ENCODE data around the gene CC2D2B.
A peak's percentile ranks its signal among the peaks of the same experiment; 100 is the strongest.

CC2D2B gene

DNA sequence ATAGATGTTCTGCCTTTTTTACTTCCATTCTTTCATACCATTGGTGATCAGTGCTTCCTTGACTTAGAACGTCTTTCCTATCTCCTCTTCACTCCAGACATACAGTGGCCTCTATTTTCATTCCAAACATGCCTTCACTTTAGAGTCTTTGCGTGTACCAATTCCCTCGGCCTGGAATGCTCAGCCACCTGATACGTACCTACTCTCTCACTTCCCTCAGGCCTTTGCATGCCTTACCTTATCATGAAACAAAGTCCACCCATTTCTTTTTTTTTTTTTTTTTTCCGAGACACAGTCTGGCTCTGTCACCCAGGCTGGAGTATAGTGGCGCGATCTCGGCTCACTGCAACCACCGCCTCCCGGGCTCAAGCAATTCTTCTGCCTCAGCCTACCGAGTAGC lies 133.4 kb downstream of the CC2D2B start:
- no peaks in the 10 kb centered on the region for H3K9me3 ChIP-seq (ENCODE audit: insufficient read depth, low read length)
- TF ChIP-seq, protein P1, sequence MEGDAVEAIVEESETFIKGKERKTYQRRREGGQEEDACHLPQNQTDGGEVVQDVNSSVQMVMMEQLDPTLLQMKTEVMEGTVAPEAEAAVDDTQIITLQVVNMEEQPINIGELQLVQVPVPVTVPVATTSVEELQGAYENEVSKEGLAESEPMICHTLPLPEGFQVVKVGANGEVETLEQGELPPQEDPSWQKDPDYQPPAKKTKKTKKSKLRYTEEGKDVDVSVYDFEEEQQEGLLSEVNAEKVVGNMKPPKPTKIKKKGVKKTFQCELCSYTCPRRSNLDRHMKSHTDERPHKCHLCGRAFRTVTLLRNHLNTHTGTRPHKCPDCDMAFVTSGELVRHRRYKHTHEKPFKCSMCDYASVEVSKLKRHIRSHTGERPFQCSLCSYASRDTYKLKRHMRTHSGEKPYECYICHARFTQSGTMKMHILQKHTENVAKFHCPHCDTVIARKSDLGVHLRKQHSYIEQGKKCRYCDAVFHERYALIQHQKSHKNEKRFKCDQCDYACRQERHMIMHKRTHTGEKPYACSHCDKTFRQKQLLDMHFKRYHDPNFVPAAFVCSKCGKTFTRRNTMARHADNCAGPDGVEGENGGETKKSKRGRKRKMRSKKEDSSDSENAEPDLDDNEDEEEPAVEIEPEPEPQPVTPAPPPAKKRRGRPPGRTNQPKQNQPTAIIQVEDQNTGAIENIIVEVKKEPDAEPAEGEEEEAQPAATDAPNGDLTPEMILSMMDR (IDR thresholded peaks at IDR 0.05; ENCODE audit: low read depth, low read length): no peak
- no peak for TF ChIP-seq EZH2phosphoT487 (IDR thresholded peaks at IDR 0.05; ENCODE audit: low read depth)
- no peak overlapping the region for H3K9ac ChIP-seq (ENCODE audit: low read length)
- peaks cover 13% of the 10 kb centered on the region for H3K4me1 ChIP-seq (ENCODE audit: low read length)
- H3K36me3 ChIP-seq (replicated peaks; ENCODE audit: low read depth, low read length): peaks cover 2% of the 10 kb centered on the region
- peaks cover 28% of the 10 kb centered on the region for H3K79me2 ChIP-seq (ENCODE audit: low read length)
- no peak overlapping the region for H3K27ac ChIP-seq (ENCODE audit: low read length)
- H3K27me3 ChIP-seq (ENCODE audit: low read depth, low read length): no peaks in the 10 kb centered on the region
- H2AFZ ChIP-seq (ENCODE audit: low read depth, low read length): no peak overlapping the region
- no peaks in the 10 kb centered on the region for H4K20me1 ChIP-seq (ENCODE audit: insufficient read depth, low read length)
- no peak overlapping the region for H3K4me2 ChIP-seq (ENCODE audit: low read length)
- H3K4me3 ChIP-seq (ENCODE audit: low read length): no peak overlapping the region

DNA sequence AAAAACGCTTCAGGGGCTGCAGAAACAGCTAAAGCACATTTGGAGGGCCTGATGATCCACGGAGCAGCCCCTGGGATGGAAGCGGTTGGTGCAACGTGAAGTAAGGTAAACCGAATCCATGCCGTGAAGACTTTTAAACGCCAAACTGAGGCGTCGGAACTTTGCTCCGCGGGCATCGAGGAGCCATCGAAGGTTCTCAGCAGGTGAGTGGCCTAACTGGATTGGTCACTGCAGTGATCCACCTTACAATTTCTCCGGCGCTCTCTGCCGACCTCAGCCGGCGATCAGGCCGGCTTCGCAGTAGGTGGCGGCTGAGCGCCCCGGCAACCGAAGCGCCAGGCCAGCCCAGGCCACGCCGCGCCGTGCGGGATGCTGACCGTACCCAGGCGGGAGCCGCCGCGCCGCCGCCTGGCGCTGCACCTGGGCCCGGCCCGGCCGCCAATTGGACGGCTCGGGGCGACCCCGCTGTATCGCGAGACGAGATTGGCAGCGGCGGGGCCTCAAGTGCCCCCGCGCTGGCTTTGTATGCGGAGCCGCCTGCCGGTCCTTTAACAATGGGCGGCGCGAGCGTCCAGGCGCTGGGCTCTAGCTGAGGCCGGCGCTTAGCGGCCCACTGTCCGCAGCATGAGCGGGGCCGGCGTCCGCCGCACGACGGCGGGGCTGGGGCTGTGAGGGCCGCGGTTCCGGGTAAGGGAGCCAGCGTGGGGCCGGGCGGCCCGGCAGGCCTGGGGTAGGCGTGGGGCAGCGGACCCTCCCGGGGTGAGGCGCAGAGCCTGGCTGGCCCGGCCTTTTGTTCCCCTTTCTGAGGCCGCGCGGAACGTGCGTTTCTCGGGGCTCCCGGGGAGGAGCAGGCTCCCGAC lies 135.5 kb downstream of the CC2D2B start, which contains the start of gene CCNJ:
Gene CCNJ (plus strand): TSS at position 551 of the 860 bp plus-strand sequence. CDS start 811 bp downstream, outside the sequence.
- H3K79me2 ChIP-seq (ENCODE audit: low read length): peaks cover 49% of the 10 kb centered on the region

DNA sequence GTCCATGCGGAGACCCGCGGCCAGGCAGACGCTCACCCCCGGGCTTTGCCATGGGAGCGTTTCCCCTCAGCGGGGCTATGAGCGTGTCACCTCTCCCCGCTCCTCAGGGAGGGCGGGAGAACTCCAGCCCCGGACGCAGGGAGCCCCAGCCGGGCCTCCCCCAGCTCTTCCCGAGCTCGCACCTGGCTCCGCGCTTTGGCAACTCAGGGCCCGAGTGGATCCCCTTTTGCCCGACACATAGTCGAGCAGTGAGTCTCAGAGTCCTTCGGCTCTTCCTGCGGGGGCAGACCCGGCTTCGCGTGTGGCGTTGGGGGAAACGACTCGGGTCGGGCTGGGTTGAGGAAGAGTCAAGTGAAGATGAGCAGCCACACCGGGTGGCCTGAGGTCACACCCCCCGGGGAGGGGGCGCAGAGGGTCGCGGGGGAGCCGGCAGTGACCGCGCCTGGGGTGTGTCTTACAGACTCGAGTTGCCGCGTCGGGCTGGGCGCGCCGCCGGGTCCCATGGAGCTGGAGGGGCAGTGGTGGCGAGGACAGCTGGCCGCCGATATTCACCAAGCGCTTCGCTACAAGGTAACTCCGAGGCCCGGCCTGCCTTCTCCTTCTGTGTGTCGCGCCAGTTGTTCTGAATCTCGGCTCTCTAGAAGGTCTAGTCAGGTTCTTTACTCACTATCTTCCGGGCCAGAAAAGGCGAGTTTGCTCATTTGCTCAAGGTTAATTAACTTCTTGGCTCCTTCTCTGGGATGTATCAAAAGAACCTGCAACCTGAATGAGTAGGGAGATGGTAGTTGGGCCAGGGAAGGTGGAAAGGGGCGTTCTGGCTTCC lies 136.3 kb downstream of the CC2D2B start:
- Histone ChIP-seq H3K36me3 (replicated peaks; ENCODE audit: low read depth, low read length) (peaks cover 15% of the 10 kb centered on the region), H3K9ac (ENCODE audit: low read length) (peak overlapping the region; percentile 79), H4K20me1 (ENCODE audit: insufficient read depth, low read length) (peaks cover 3% of the 10 kb centered on the region; the same call in 1 of the 2 replicates), H3K4me3 (ENCODE audit: low read length) (peak overlapping the region; percentile 85), H2AFZ (ENCODE audit: low read depth, low read length) (no peak overlapping the region), H3K79me2 (ENCODE audit: low read length) (peaks cover 57% of the 10 kb centered on the region), H3K9me3 (ENCODE audit: insufficient read depth, low read length) (no peaks in the 10 kb centered on the region), H3K4me2 (ENCODE audit: low read length) (peak overlapping the region; percentile 86), H3K4me1 (ENCODE audit: low read length) (peaks cover 18% of the 10 kb centered on the region), H3K27ac (ENCODE audit: low read length) (peak overlapping the region; percentile 20), H3K27me3 (ENCODE audit: low read depth, low read length) (no peaks in the 10 kb centered on the region)
- no peak for TF ChIP-seq EZH2phosphoT487 (IDR thresholded peaks at IDR 0.05; ENCODE audit: low read depth)
- TF ChIP-seq, protein P1 (IDR thresholded peaks at IDR 0.05; ENCODE audit: low read depth, low read length): no peak

More for the DNA sequence above, 135.5 kb downstream of the CC2D2B start, which contains the start of gene CCNJ:
- no peaks in the 10 kb centered on the region for H3K27me3 ChIP-seq (ENCODE audit: low read depth, low read length)
- H3K4me1 ChIP-seq (ENCODE audit: low read length): peaks cover 13% of the 10 kb centered on the region
- TF ChIP-seq, protein P1 (IDR thresholded peaks at IDR 0.05; ENCODE audit: low read depth, low read length): 0 out of 2 replicates have a peak, but pooled peaks have one; percentile 8
- TF ChIP-seq EZH2phosphoT487 (IDR thresholded peaks at IDR 0.05; ENCODE audit: low read depth): no peak
- H3K36me3 ChIP-seq (replicated peaks; ENCODE audit: low read depth, low read length): peaks cover 11% of the 10 kb centered on the region
- H3K9me3 ChIP-seq (ENCODE audit: insufficient read depth, low read length): no peaks in the 10 kb centered on the region
- H3K4me3 ChIP-seq (ENCODE audit: low read length): peak within 1 kb of the TSS; percentile 85
- H3K4me2 ChIP-seq (ENCODE audit: low read length): peak within 1 kb of the TSS; percentile 86
- peak within 1 kb of the TSS; percentile 79 for H3K9ac ChIP-seq (ENCODE audit: low read length)
- H3K27ac ChIP-seq (ENCODE audit: low read length): peak within 1 kb of the TSS; percentile 20
- peak within 1 kb of the TSS; percentile 82 for H2AFZ ChIP-seq (ENCODE audit: low read depth, low read length)
- H4K20me1 ChIP-seq (ENCODE audit: insufficient read depth, low read length): no peaks in the 10 kb centered on the region; the same call in 1 of the 2 replicates

Data from OCI-LY3 (cell line).